GM10847 (cell line): ENCODE data around the gene FRYL.

Source experiments
- POLR2A ChIP-seq: IDR thresholded peaks from 2 replicates; pipeline ENCODE4 v1.6.1; 2011; ENCODE audit not compliant: insufficient read length; ENCODE audit errors: extremely low read depth

FRYL gene

GRCh38 chr4:48578132-48578968, 201.7 kb downstream of the FRYL start:
- TF ChIP-seq POLR2A, result no peak

GRCh38 chr4:48575964-48576363, 204.1 kb downstream of the FRYL start:
- no peak for TF ChIP-seq POLR2A

- TF ChIP-seq POLR2A, result no peak
These were observed 208.6 kb downstream of the FRYL start for GRCh38 chr4:48571471-48571870.

- TF ChIP-seq POLR2A, result no peak
These were observed 209.3 kb downstream of the FRYL start for GRCh38 chr4:48570646-48571220.

GRCh38 chr4:48566034-48566384, 214.1 kb downstream of the FRYL start:
- no peak for TF ChIP-seq POLR2A

- no peak for TF ChIP-seq POLR2A
These were observed 214.6 kb downstream of the FRYL start for GRCh38 chr4:48565362-48566033.

GRCh38 chr4:48564151-48564550, 215.9 kb downstream of the FRYL start:
- TF ChIP-seq POLR2A, result no peak

- no peak for TF ChIP-seq POLR2A
These were observed 221.3 kb downstream of the FRYL start for GRCh38 chr4:48558819-48559218.

GRCh38 chr4:48558026-48558425, 222.1 kb downstream of the FRYL start:
- no peak for TF ChIP-seq POLR2A

GRCh38 chr4:48557478-48557877, 222.6 kb downstream of the FRYL start:
- TF ChIP-seq POLR2A, result no peak

GRCh38 chr4:48556268-48556667, 223.8 kb downstream of the FRYL start:
- no peak for TF ChIP-seq POLR2A

GRCh38 chr4:48554606-48555005, 225.5 kb downstream of the FRYL start:
- no peak for TF ChIP-seq POLR2A

- no peak for TF ChIP-seq POLR2A
These were observed 226.4 kb downstream of the FRYL start for GRCh38 chr4:48553720-48554119.

GRCh38 chr4:48546336-48546735, 233.7 kb downstream of the FRYL start:
- no peak for TF ChIP-seq POLR2A

- TF ChIP-seq POLR2A, result no peak
These were observed 236.3 kb downstream of the FRYL start for GRCh38 chr4:48543796-48544195.

GRCh38 chr4:48542888-48543287, 237.2 kb downstream of the FRYL start:
- TF ChIP-seq POLR2A, result no peak
